HEK293 (cell line): ENCODE data around the gene ZNF513.

Experiments
- CTCF ChIP-seq: fragments of 450-650 bp; formaldehyde crosslinking; IDR thresholded peaks from 2 replicates; pipeline ENCODE4 v1.5.1; 2016; ENCODE audit warnings: missing biosample characterization, missing genetic modification characterization
- EGR2 ChIP-seq: fragments of 450-650 bp; formaldehyde crosslinking; IDR thresholded peaks from 2 replicates; pipeline ENCODE4 v1.5.1; 2016; ENCODE audit warnings: low read depth, missing biosample characterization, missing genetic modification characterization
- PRDM4 ChIP-seq: fragments of 450-650 bp; formaldehyde crosslinking; IDR thresholded peaks from 2 replicates; pipeline ENCODE4 v1.5.1; 2017; ENCODE audit warnings: missing biosample characterization, missing genetic modification characterization
- REPIN1 ChIP-seq: fragments of 450-650 bp; formaldehyde crosslinking; IDR thresholded peaks from 2 replicates; pipeline ENCODE4 v1.5.1; 2017; ENCODE audit warnings: missing biosample characterization, missing genetic modification characterization, low read depth
- ZNF350 ChIP-seq: fragments of 450-650 bp; formaldehyde crosslinking; IDR thresholded peaks from 2 replicates; pipeline ENCODE4 v1.5.0; 2017; ENCODE audit warnings: missing biosample characterization, mild to moderate bottlenecking, missing genetic modification characterization
- ZNF426 ChIP-seq: fragments of 450-650 bp; formaldehyde crosslinking; IDR thresholded peaks from 2 replicates; pipeline ENCODE4 v1.5.1; 2017; ENCODE audit warnings: missing biosample characterization, missing genetic modification characterization, mild to moderate bottlenecking, inconsistent platforms, moderate library complexity
- ZNF449 ChIP-seq: fragments of 450-650 bp; formaldehyde crosslinking; IDR thresholded peaks from 2 replicates; pipeline ENCODE4 v1.5.1; 2017; ENCODE audit warnings: missing biosample characterization, mild to moderate bottlenecking, missing genetic modification characterization, moderate library complexity
- ZSCAN4 ChIP-seq: fragments of 450-650 bp; formaldehyde crosslinking; IDR thresholded peaks from 2 replicates; pipeline ENCODE4 v1.5.1; 2017; ENCODE audit warnings: missing biosample characterization, missing genetic modification characterization

- TF ChIP-seq ZNF449 (no peak), REPIN1 (tag by site-specific recombination) (no peak), CTCF (tag by site-specific recombination) (no peak), ZNF426 (tag by site-specific recombination) (no peak), PRDM4 (no peak), ZSCAN4 (tag by site-specific recombination) (no peak), EGR2 (tag by site-specific recombination) (no peak), ZNF350 (tag by site-specific recombination) (no peak)
Measured at GRCh38 chr2:27335311-27335710, 45.2 kb downstream of the ZNF513 start.
